Muscle of arm (tissue), 14 donors: ENCODE measurements around the gene CDC42EP2. TPM values are rescaled to one million over a fixed set of nuclear protein-coding genes. Genes with fewer than 3 reads are reported as not detected.

ENCODE experiments used
- DNase-seq: peaks from one replicate; pipeline ENCODE4 v3.0.0-alpha.2; 2013
- long read RNA-seq, 11 donors: transcript quantifications; one replicate each; lab custom pipeline, GENCODE V29; 2026
- polyA plus RNA-seq, 12 donors: library from polyadenylated mRNA; unstranded; fragments of 120-200 nt; gene quantifications; one replicate each; pipeline ENCODE4 v1.2.1, GENCODE V29; 2013; ENCODE audit not compliant: insufficient read length in 12 of 12

The CDC42EP2 gene
- polyA plus RNA-seq: 10 to 100 TPM in 11 of 12 donors, not detected in 1; 19.6 to 38.6 (median 27.5) TPM
- long read RNA-seq, donor 1, transcript CDC42EP2-201 (2 exons, 2,023 nt): major isoform, 10 of 10 reads
- long read RNA-seq, donor 1, partial matches to known transcripts: 0 of 10 reads
- long read RNA-seq, donor 1, other reads (novel, unspliced or antisense): 0 of 10 reads
- long read RNA-seq, donor 2, transcript CDC42EP2-201 (2 exons, 2,023 nt): major isoform, 37 of 44 reads
- long read RNA-seq, donor 2, partial matches to known transcripts: 7 of 44 reads
- long read RNA-seq, donor 2, other reads (novel, unspliced or antisense): 0 of 44 reads
- long read RNA-seq, donor 3, transcript CDC42EP2-201 (2 exons, 2,023 nt): major isoform, 11 of 11 reads
- long read RNA-seq, donor 3, partial matches to known transcripts: 0 of 11 reads
- long read RNA-seq, donor 3, other reads (novel, unspliced or antisense): 0 of 11 reads
- long read RNA-seq, donor 4, transcript CDC42EP2-201 (2 exons, 2,023 nt): major isoform, 12 of 12 reads
- long read RNA-seq, donor 4, partial matches to known transcripts: 0 of 12 reads
- long read RNA-seq, donor 4, other reads (novel, unspliced or antisense): 0 of 12 reads
- long read RNA-seq, donor 5: 0 reads
- long read RNA-seq, donor 6, transcript CDC42EP2-201 (2 exons, 2,023 nt): major isoform, 14 of 14 reads
- long read RNA-seq, donor 6, partial matches to known transcripts: 0 of 14 reads
- long read RNA-seq, donor 6, other reads (novel, unspliced or antisense): 0 of 14 reads
- long read RNA-seq, donor 7, transcript CDC42EP2-201 (2 exons, 2,023 nt): major isoform, 8 of 8 reads
- long read RNA-seq, donor 7, partial matches to known transcripts: 0 of 8 reads
- long read RNA-seq, donor 7, other reads (novel, unspliced or antisense): 0 of 8 reads
- long read RNA-seq, donor 8, transcript CDC42EP2-201 (2 exons, 2,023 nt): major isoform, 26 of 36 reads
- long read RNA-seq, donor 8, partial matches to known transcripts: 10 of 36 reads
- long read RNA-seq, donor 8, other reads (novel, unspliced or antisense): 0 of 36 reads
- long read RNA-seq, donor 9, partial matches to known transcripts: 0 of 4 reads
- long read RNA-seq, donor 9, other reads (novel, unspliced or antisense): 0 of 4 reads
- long read RNA-seq, donor 10, transcript CDC42EP2-201 (2 exons, 2,023 nt): major isoform, 22 of 22 reads
- long read RNA-seq, donor 10, partial matches to known transcripts: 0 of 22 reads
- long read RNA-seq, donor 10, other reads (novel, unspliced or antisense): 0 of 22 reads
- long read RNA-seq, donor 11, transcript CDC42EP2-201 (2 exons, 2,023 nt): major isoform, 22 of 22 reads
- long read RNA-seq, donor 11, partial matches to known transcripts: 0 of 22 reads
- long read RNA-seq, donor 11, other reads (novel, unspliced or antisense): 0 of 22 reads

GRCh38 chr11:65314501-65315203 is at the start of gene CDC42EP2:
Gene CDC42EP2, plus strand, starts transcription at chr11:65314866. Its CDS starts 6,033 bp downstream, at chr11:65320899.
- peak; percentile 85 for DNase-seq

GRCh38 chr11:65266210-65266609 is 48.5 kb upstream of the CDC42EP2 start:
- DNase-seq: no peak

- peak; percentile 90 for DNase-seq
Measured at GRCh38 chr11:65274735-65275682, 39.7 kb upstream of the CDC42EP2 start.

GRCh38 chr11:65275906-65276305 is 38.8 kb upstream of the CDC42EP2 start:
- no peak for DNase-seq

GRCh38 chr11:65277631-65278277 is 36.9 kb upstream of the CDC42EP2 start:
- DNase-seq: no peak

GRCh38 chr11:65278356-65278755 is 36.3 kb upstream of the CDC42EP2 start:
- no peak for DNase-seq

- no peak for DNase-seq
Measured at GRCh38 chr11:65279279-65279678, 35.4 kb upstream of the CDC42EP2 start.

- no peak for DNase-seq
Measured at GRCh38 chr11:65279741-65280440, 34.8 kb upstream of the CDC42EP2 start.

- no peak for DNase-seq
Measured at GRCh38 chr11:65280646-65281045, 34.0 kb upstream of the CDC42EP2 start.

GRCh38 chr11:65286686-65287085 is 28.0 kb upstream of the CDC42EP2 start:
- no peak for DNase-seq

GRCh38 chr11:65287601-65288000 is 27.1 kb upstream of the CDC42EP2 start:
- no peak for DNase-seq

- DNase-seq: no peak
Measured at GRCh38 chr11:65288706-65289536, 25.7 kb upstream of the CDC42EP2 start.

- DNase-seq: peak; percentile 95
Measured at GRCh38 chr11:65290448-65291165, 24.1 kb upstream of the CDC42EP2 start.

GRCh38 chr11:65291613-65292012 is 23.1 kb upstream of the CDC42EP2 start:
- no peak for DNase-seq

GRCh38 chr11:65292890-65293289 is 21.8 kb upstream of the CDC42EP2 start:
- DNase-seq: no peak

GRCh38 chr11:65293909-65294381 is 20.7 kb upstream of the CDC42EP2 start:
- DNase-seq: no peak

GRCh38 chr11:65295001-65295400 is 19.7 kb upstream of the CDC42EP2 start:
- no peak for DNase-seq
